ENCODE data around the gene URI1. TPM values are rescaled to one million over a fixed set of nuclear protein-coding genes. Genes with fewer than 3 reads are reported as not detected.

The URI1 gene
- total and polyA plus RNA-seq, 2 of the 8 experiments (the other 6 are each of a cell fraction or from before 2014, with no cell fraction given): 27.7 to 64.3 TPM

DNA sequence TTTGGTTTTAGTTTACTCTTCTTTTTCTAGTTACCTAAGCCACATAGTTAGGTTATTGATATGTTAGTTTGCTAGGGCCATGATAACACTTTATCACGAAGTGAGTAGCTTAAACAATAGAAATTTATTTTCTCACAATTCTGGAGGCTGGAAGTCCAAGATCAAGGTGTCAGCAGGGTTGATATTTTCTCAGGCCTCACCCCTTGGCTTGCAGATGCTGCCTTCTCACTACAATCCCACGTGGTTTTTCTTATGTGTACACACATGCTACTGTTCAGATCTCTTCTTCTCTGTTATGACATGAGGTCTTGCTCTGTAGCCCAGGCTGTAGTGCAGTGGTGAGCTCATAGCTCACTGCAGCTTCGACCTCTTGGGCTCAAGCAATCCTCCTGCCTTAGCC is 7.8 kb upstream of the URI1 start (continued):
- TF ChIP-seq, protein P1, sequence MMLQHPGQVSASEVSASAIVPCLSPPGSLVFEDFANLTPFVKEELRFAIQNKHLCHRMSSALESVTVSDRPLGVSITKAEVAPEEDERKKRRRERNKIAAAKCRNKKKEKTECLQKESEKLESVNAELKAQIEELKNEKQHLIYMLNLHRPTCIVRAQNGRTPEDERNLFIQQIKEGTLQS (IDR thresholded peaks at IDR 0.05; ENCODE audit: insufficient read depth, low read depth, low read length): no peak
- TF ChIP-seq SP2 (IDR thresholded peaks at IDR 0.05; ENCODE audit: low read length) (no peak), POLR2AphosphoS5 (IDR thresholded peaks at IDR 0.05; ENCODE audit: low read depth, low read length) (no peak), USF2 (IDR thresholded peaks at IDR 0.05; ENCODE audit: low read length) (no peak), BACH1 (IDR thresholded peaks at IDR 0.05; ENCODE audit: low read length) (no peak)

Data from H1 (cell line).